DMS79 (cell line): Measurements from ENCODE around the gene DNAH17.
"Not testable (repeated sequence)": the region's sequence is repeated elsewhere in the genome, so short reads cannot be mapped to it uniquely, and the experiment has no call there.

Source experiments
- DNase-seq: peaks from one replicate; lab custom pipeline; 2025; lab: John Stamatoyannopoulos, UW

DNAH17 gene

DNA sequence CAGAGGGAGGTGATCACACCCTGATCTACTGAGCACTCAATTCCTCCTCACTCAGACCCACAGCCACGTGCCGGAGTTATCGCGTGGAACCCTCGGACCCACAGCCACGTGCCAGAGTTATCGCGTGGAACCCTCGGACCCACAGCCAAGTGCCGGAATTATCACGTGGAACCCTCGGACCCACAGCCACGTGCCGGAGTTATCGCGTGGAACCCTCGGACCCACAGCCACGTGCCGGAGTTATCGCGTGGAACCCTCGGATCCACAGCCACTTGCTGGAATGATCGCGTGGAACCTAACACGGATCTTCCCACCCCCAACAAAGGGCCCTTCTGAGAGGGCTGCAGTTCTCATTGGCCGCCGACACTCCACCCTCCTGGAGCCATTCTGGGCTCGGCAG lies 101.0 kb downstream of the DNAH17 start:
- DNase-seq: no peak

DNA sequence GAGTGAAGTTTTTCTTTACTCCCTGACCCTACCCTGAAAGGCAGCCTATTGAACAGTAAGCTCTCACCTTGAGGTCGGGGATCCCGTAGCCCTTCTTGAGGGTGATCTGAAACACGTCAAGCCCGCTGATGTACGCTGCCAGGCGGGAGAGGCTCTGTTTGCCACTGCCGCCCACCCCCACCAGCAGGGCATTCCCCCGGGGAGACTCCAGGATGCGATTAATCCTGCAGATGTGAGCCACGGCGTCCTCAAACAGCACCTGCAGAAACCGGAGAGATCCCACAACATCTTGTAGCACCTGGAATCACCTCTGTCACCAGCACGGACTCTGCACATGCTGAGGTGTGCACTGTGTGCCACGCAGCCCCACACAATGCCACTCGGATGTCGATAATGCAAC lies 102.0 kb downstream of the DNAH17 start:
- no peak for DNase-seq

GRCh38 chr17:78474614-78475146 lies 102.5 kb downstream of the DNAH17 start:
- DNase-seq: no peak

- no peak for DNase-seq
Measured at GRCh38 chr17:78473951-78474613, 103.1 kb downstream of the DNAH17 start.

DNA sequence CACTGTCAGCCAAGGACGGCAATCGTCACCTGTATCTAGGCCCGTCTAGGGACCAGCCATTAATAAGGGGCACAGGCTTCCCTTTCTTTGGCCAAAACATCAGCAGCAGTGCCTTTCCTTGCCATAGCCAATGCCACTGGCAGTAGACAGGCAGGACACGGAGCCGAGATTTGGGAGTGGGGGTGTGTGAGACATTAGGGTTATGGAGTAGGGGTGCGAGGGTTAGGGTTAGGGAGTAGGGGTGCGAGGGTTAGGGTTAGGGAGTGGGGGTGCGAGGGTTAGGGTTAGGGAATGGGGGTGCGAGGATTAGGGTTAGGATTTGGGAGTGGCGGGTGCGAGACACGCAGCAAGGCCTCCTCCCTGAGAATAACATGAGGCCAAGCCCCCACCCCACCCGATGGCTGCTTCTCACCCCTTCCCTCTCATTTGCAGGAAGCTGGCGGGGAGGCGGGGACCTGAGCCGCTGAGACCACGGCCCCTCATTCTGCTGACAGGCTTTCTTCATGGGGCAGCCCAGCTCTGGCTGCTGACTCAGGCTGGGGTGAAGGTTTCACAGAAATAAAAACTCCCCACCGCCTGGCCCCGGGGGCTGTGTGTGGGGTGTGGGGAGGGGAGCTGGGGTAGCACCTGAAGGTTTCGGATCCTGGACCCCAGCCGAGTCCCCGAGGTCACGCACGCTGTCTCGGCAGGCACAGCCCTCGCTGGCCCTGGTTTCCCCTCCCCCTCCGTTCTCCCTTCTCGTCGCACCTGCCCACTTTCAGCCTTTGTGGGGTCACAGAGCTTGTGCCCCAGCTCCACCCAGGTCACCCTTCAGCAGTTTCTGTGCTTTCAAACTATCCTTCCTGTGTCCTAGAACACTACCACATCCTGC lies 104.9 kb downstream of the DNAH17 start:
- DNase-seq: no peak

- DNase-seq: no peak
Measured at GRCh38 chr17:78471635-78472034, 105.6 kb downstream of the DNAH17 start.

GRCh38 chr17:78469443-78469842 lies 107.8 kb downstream of the DNAH17 start:
- no peak for DNase-seq

DNA sequence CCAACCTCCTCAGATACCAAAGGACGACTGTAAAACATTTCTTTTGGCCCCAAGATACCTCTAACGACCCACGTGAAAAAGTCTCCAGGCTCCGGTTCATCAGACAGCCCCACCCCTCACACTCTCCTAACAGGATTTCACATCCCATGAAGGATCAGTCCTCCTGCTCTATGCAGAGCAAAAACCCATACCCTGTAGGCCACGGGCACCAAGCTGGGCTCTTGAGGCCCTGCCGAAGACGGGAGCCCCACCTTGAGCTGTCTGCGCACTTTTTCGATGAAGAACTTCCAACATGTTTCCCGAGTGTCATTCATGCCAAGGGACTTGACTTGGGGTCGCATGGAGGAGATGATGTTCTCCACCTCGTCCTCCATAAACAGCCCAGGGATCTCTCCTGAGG lies 108.8 kb downstream of the DNAH17 start:
- DNase-seq: no peak

- DNase-seq: no peak
Measured at GRCh38 chr17:78466786-78467715, 110.1 kb downstream of the DNAH17 start.

DNA sequence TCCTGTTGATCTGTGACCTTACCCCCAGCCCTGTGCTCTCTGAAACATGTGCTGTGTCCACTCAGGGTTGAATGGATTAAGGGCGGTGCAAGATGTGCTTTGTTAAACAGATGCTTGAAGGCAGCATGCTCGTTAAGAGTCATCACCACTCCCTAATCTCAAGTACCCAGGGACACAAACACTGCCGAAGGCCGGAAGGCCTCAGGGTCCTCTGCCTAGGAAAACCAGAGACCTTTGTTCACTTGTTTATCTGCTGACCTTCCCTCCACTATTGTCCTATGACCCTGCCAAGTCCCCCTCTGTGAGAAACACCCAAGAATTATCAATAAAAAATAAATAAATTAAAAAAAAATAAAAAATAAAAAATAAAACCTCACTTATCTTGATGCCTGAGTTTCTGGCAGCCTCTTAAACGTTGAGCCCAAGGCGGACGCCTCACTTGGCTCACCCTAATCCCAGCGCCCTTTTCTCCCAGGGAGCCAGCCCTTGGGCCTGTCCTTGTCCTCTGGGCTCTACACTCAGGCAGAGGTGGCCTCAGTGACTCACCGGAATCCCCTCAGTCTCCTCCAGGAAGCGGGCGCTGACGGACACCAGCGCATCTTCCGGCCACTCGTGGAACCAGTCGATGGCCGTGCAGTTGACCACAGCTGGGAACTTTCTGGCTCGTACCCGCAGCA lies 110.9 kb downstream of the DNAH17 start:
- DNase-seq: not testable (repeated sequence)

DNA sequence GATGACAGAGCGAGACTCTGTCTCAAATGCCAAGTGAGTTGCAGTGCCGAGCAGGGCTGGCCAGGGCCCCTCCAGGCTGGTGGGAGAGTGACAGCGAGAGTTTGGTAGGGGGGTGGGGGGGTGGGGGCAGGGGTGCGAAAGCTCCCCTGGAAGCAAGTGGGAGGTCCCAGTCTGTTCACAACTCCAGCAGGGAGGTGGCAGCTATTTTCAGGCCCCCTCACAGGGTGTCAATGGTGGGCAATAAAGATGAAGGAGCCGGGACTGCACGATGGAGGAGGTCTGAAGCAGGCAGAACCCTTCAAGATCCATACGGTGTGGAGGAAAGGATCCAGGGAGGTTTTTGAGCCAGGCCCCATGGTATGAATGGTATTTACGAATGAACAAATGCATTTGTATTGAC lies 115.0 kb downstream of the DNAH17 start:
- DNase-seq: no peak

- no peak for DNase-seq
Measured at GRCh38 chr17:78461799-78462053, 115.5 kb downstream of the DNAH17 start.

- DNase-seq: no peak
Measured at GRCh38 chr17:78460951-78461798, 116.0 kb downstream of the DNAH17 start.

- DNase-seq: no peak
Measured at GRCh38 chr17:78460176-78460675, 117.0 kb downstream of the DNAH17 start.

GRCh38 chr17:78459696-78460095 lies 117.5 kb downstream of the DNAH17 start:
- no peak for DNase-seq

- no peak for DNase-seq
Measured at GRCh38 chr17:78458736-78459335, 118.4 kb downstream of the DNAH17 start.

DNA sequence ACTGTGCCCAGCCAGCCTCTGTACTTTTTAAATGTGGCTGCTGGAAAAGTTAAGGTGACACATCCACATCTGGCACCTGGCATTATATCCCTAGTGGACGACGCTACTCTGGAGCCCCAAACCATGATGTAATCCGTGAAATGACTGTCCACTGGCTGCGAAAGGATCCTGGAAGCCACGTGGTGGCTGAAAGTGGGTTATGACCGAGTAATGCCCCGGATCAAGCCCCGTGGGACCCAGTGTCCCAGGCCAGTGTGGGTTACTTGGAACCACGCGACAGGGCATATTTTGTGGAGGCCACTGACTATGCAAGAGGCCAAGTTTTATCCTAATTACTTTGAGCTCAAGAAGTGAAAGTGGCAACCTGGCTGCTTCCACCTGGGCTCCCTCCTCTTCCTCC lies 119.1 kb downstream of the DNAH17 start:
- no peak for DNase-seq

GRCh38 chr17:78454346-78454745 lies 122.8 kb downstream of the DNAH17 start:
- no peak for DNase-seq

DNA sequence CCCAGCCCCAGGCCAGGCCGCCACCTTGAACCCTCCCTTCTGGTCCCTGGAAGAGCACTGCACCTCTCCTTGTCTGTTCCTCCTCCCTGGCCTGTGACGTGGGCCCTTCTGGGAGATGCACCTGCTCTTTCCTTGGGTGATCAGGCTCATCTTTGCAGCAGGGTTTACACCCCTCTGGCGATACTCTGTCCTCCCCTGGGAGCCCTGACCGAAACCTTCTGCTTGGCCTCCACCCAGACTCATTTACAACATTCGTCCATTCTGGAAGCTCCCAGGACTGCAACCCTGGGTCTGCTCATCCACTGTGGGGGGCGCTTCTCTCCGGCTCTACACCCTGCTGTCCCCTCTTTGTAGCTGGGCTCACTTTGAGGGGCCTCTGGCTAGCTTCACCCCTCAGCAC lies 125.4 kb downstream of the DNAH17 start:
- DNase-seq: no peak

DNA sequence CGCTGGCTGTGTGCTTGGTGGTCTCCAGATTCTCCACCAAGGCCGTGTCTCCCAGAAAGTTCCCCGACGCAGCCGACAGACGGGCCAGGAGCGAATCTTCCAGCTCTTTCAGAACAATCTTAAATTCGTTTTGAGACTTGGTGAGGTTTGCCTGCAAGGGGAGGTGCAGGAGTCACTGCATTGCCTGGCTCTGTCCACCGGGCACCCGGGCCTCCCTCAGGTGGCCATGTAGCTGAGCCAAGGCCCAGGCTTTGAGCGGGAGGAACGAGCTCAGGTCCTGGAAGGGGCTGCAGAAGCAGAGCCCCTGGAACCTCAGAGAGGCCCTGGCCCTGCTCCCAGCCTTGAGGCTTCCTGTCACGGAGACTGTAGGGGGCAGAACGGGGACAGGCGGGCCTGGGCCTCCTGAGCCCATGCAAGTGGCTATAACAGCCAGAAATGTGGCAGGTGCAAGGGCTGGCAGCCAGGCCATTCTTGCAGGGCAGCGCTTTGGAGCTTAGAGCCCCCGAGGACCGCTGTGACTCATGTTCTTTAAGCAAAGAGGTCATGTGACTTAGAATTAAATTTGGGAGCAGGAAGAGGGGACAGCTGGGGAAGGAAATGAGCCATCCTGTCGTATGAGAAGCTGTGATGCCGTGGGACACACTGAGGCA lies 126.4 kb downstream of the DNAH17 start:
- DNase-seq: peak; percentile 45
